ENCODE results near the gene BANF1.
A peak's percentile ranks its signal among the peaks of the same experiment; 100 is the strongest.
"Not testable (repeated sequence)": the region's sequence is repeated elsewhere in the genome, so short reads cannot be mapped to it uniquely, and the experiment has no call there.

BANF1 gene

GRCh38 chr11:65978391-65979238 lies 23.7 kb upstream of the BANF1 start:
- no peak for DNase-seq

- no peak for DNase-seq
These were observed 23.0 kb upstream of the BANF1 start for GRCh38 chr11:65979261-65979759.

- DNase-seq, result no peak
These were observed 21.1 kb upstream of the BANF1 start for GRCh38 chr11:65981101-65981740.

- DNase-seq, result no peak
These were observed 20.1 kb upstream of the BANF1 start for GRCh38 chr11:65981972-65982823.

- no peak for DNase-seq
These were observed 19.3 kb upstream of the BANF1 start for GRCh38 chr11:65982824-65983588.

GRCh38 chr11:65983589-65983987 lies 18.7 kb upstream of the BANF1 start:
- DNase-seq, result no peak

- DNase-seq, result no peak
These were observed 15.0 kb upstream of the BANF1 start for GRCh38 chr11:65987336-65987735.

- peak; percentile 96 for DNase-seq
These were observed 13.3 kb upstream of the BANF1 start for GRCh38 chr11:65988791-65989592.

GRCh38 chr11:65992056-65992455 lies 10.2 kb upstream of the BANF1 start:
- no peak for DNase-seq

- DNase-seq, result no peak
These were observed 5.0 kb upstream of the BANF1 start for GRCh38 chr11:65997286-65997685.

GRCh38 chr11:66002648-66003225 lies 434 bp downstream of the BANF1 start:
- DNase-seq, result no peak

GRCh38 chr11:66003291-66003690 lies 988 bp downstream of the BANF1 start:
- no peak for DNase-seq

GRCh38 chr11:66004186-66004585 lies 1.9 kb downstream of the BANF1 start:
- no peak for DNase-seq

- DNase-seq, result no peak
These were observed 4.0 kb downstream of the BANF1 start for GRCh38 chr11:66006134-66006890.

- no peak for DNase-seq
These were observed 4.5 kb downstream of the BANF1 start for GRCh38 chr11:66006891-66007176.

- DNase-seq, result no peak
These were observed 4.9 kb downstream of the BANF1 start for GRCh38 chr11:66007201-66007634.

- no peak for DNase-seq
These were observed 5.8 kb downstream of the BANF1 start for GRCh38 chr11:66008095-66008467.

GRCh38 chr11:66008468-66009101 lies 6.3 kb downstream of the BANF1 start:
- no peak for DNase-seq

- DNase-seq, result not testable (repeated sequence)
These were observed 7.7 kb downstream of the BANF1 start for GRCh38 chr11:66010036-66010435.

- no peak for DNase-seq
These were observed 9.0 kb downstream of the BANF1 start for GRCh38 chr11:66011239-66011784.

All from suppressor macrophage treated with lipopolysaccharide for 4 hours (primary cell).